GM19238 (cell line): ENCODE results near the gene TAOK2.
"Not testable (repeated sequence)": the region's sequence is repeated elsewhere in the genome, so short reads cannot be mapped to it uniquely, and the experiment has no call there.

ENCODE experiments used
- DNase-seq: peaks from one replicate; pipeline ENCODE4 v3.0.0; 2011; ENCODE audit warnings: low spot score; ENCODE audit not compliant: insufficient read length

TAOK2 gene

DNA sequence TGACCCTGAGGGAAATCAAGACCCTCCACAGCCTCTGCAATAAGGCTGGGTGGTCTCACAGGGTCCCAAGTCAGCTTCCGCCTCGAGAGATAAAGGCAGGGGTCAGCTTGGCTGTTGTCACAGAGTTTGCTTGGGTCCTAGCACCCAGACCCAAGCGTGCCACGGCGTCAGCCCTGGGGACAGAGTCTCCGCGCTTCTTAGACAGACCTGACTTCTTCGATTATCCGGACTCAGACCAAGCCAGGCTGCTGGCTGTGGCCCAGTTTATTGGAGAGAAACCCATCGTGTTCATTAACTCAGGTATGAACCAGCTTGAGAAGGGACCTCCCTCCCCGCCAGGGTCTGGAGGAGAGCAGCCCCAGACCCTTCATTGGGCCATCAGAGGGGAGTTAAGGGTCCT lies 49.9 kb downstream of the TAOK2 start:
- no peak for DNase-seq

DNA sequence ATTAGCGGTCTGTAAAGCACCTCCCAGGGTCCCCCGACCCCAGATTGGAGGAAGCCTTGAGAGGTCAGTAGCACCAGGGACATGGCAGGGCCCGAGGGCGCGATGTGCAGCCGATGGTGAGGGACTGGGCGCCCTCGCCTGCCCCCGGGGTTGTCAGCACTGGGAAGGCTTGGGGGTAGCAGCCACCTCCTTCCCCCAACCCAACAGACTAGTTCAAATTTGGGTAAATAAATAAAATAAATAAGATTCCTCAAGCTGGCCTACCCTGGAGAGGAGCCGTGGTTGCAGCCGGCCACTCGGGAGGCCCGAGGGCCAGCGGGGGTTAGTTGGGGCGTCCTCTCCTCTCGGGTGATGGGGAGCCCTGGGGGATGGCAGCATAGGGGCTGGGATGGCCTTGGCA lies 50.8 kb downstream of the TAOK2 start:
- no peak for DNase-seq

DNA sequence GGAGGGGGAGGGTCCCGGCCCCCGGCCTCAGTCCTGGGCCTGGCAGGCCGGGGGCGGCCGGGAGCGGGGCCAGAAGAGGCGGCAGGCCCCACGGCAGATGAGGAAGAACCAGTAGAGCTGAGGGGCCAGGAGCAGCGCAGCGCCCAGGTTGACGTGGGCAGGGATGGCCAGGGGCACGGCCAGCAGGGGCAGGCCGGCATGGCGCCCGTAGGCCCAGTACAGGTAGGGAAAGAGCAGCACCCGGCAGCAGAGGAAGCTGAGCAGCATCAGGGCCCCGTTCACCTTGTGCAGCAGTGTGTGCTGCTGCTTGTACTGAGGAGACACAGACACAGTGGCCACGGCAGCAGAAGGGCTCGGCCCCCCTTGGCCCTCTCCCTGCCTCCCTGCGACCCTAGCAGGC lies 51.5 kb downstream of the TAOK2 start:
- no peak for DNase-seq

DNA sequence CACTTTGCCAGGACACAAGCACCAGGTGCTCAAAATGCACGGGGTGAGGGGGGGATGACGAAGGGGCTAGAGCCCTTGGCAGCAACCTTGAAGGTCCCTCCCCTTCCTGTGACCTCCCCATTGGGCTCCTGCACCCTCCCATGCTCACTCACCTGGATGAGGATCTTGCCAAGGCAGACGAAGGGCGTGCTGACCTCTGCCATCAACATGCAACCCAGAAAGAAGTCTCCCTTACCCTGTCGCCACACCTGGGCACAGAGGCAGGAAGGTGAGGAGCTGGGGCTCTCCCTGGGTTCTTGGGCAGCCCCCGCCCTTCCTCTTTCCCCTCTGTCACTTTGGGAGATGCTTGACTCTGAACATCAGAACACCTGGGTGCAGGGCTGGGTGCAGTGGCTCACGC lies 51.9 kb downstream of the TAOK2 start:
- no peak for DNase-seq

DNA sequence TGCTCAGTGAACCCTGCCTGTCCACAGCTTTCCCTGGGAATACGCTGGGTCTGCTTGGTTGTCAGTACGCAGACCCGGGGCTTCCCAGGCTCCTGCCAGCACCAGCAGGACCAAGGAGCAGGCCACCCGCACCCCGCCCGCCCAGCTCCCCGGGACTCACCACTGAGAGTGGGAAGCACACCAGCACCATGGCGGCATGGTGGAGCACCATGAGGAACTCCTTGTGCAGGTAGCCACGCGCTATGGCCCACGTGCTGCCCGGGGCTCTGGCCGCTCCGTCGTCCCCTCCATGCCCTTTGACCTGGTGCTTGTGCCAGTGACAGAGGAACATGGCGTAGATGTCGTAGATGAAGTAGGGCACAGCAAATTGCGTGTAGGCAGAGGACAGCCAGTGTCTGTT lies 52.8 kb downstream of the TAOK2 start:
- DNase-seq: no peak

DNA sequence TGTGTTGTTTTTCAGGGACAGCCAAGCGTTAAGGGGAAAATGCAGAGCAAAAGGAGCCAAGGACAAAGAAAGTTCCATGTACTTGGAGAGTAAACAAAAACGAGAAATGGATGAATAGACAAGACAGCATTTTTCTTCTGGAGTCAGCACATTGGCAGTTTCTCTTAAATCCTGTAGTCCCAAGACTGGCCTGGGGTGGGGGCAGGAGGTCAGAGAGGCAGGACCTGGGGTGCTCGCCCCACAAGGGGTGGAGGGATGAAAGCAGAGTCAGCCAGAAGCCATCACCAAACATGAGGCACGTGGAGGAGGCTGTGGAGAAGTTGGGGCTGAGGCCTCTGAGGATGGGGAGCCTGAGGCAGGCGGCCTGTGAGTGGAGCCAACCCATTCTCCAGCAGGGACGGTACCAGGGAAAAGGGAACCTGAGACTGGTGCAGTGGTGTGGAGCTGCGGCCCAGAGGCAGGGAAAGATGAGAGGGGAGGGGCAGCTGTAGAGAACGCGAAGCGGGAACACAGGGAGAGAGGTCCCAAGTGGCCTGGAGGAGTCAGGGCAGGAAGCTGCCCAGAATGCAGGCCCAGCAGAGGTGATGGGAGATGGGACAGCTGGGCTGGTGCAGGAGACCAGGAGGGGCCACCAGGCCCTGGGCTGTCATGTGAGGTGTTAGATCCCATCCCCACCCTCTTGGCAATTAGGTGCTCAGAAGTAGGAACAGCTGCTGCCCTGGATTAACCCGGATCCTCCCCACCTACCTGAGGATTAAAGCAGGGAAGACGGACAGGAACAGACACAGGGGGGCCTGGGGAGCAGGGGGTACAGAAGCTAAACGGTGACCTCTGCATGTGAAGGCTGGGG lies 54.1 kb downstream of the TAOK2 start:
- no peak for DNase-seq

DNA sequence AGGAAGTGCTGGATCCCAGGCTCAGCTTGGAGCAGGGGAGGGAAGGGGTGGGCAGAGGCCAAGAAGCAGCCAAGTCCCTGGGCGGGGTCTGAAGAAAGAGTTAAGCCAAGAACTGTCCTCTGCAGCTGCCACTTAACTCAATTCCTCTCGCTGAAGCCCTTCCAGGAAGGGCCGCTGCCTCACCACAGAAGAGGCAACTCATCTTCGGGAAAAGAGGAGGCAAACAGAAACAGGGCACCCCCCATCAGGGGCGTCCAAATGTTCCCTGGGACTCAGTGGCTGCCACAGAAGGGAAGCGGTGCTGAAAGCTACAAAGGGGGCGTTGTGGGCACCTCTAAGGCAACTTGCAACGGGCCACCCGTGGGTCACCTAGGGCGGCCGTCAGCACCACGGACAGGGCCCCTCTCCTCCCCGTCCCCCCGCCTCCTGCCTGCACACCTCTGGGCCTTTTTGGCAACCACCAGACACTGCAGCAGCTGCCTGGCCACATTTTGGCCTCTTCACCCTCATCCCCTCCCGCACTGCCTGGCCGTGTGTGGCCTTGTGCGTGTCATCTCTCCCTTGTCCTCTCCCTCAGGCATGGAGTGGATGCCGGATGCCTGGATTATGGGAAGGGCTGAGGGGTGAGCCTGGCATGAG lies 54.9 kb downstream of the TAOK2 start:
- DNase-seq: no peak

DNA sequence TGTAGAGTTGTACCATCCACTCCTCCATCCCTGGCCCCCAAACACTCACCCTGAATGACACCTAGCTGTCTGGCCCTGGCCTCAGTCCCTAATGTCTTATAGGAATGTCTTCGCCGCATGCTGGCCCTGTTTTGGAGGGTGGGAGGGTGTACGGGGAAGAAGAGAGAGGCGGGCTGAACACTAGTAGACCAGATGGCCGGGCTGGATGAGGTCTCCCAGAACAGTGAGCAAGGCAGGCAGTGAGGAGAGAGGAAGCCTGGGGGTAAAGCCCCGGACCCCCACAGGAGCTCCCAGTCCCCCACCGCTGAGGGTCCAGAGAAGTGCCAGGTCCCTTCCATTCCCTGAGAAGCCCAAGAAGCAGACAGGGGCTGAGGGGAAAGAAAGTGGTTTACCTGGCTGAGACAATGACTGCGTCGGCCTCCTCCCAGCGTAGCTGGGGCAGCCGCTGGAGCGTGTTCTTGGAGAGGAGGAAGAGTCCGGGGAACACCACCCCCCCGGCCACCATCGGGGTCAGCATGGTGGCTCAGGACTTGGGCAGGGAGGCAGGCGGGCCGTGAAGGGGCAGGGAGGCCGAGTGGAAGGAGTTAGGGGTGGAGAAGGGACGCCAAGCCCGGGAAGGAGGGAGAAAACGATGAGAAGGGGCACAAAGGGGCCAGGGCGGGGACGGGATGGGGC lies 56.5 kb downstream of the TAOK2 start:
- DNase-seq: no peak

DNA sequence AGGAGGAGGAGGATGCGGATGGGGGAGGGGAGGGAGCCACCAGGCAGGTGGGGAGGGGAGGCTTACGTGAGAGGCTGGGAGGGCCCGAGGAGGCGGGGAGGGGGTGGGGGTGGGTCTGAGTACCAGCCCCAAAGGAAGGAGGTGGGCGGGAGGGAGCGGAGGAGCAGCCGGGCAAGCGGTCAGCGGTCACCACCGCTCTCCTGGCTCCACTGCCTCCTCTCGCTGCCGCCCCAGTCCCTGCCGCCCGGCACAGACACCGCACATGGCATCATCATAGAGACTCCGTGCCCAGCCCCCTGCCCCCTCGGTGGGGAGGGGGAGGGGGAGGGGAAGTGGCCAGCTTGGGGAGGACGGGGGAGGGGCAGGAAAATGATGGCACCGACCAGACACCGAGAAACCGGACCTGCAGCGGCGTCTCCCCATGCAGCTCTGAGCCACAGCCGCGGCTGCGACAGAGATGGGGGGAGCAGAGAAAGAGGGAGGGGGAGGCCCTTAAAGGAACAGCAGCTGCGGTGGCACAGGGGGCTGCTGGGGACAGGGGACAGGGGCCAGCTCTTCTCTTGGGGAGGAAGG lies 57.3 kb downstream of the TAOK2 start, which contains the start of gene TLCD3B:
TSS of gene TLCD3B (minus strand) at position 431 of the 573 bp plus-strand sequence. CDS start 744 bp downstream, outside the sequence.
- DNase-seq: no peak

DNA sequence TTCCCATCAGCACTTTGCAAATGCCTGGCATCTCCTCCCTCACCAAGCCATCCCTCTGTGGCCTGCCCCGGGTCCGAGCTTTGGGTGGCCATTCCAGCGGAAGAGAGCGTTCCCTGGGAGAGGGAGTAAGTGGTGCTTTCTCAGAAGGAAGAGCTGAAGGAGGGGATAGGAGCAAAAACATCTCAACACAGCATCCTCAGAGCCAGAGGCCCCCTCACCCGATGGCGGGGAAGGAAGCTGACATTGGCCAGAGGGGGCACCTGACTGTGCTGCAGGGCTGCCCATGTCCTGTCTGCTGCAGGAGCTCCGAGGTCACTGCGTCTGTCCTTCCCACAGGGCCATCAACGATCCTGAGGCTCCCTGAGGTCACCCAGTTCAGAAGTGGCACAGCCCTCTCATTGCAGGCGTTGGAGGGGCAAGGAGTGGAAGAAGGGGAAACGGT lies 57.8 kb downstream of the TAOK2 start:
- DNase-seq: no peak

DNA sequence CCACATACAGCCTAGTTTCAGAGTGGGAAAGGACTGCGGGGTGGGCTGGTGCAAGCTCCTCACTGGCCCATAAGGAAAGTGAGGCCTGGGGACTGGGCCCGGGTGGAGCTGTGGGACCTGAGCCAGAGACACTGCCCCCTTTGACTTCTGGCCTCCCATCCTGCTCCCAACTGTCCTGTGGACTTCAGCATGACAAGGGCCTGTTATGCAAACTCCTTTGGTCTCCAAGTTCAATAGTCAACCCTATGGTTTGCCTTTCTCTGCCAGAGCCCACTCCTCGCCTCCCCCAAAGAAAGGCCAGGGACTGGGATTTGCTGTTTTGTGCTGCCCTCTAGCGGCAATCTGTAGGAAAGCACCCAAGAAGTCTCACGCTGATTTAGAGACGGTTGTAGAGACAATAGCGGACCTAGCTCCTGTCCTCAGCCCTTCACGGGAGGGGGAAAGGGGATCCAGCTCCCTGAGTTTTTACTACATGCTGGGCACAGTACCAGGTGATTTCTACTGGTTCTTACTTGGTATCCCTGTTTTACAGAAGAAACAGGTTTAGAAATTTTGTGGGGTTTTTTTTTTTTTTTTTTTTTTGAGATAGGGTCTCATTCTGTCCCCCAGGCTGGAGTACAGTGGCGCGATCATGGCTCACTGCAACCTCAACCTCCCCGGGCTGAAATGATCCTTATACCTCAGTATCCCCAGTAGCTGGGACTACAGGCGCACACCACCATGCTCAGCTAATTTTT lies 58.6 kb downstream of the TAOK2 start:
- DNase-seq: peak; percentile 59

DNA sequence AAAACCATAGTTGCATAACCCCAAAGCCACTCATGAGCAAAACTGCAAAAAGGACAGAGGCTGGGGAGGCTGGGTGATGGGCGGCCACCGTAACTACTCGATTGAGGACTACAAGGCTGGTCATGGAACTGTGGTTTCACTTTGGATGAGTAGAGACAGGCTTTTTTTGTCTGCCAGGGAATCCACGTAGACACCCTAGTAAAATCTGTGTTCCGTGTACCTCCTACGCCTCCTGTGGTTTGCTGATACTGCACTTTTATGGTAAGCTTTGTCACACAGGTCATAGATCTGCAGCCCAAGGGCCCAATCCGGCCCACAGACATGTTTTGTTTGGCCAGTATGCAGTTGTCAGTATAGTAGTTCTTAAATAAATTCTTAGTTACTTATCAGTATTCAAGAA lies 59.6 kb downstream of the TAOK2 start:
- DNase-seq: no peak

DNA sequence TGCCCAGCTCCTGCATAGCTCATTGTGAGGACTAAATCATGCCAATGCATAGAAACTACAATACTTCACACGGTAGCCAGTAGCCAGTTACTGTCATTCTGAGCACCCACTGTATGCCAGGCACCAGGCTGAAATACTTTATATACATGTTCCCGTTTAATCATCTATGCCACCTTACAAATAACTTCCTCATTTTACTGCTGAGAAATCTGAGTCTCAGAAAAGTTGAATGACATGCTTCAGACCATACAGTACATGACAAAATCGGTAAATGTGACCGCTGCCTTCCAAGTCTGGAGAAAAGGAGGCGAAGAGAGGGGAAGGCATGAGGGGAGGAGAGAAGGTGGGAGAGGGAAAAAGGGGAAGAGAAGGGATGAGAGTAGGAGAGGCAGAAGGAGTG lies 66.6 kb downstream of the TAOK2 start:
- DNase-seq: no peak

DNA sequence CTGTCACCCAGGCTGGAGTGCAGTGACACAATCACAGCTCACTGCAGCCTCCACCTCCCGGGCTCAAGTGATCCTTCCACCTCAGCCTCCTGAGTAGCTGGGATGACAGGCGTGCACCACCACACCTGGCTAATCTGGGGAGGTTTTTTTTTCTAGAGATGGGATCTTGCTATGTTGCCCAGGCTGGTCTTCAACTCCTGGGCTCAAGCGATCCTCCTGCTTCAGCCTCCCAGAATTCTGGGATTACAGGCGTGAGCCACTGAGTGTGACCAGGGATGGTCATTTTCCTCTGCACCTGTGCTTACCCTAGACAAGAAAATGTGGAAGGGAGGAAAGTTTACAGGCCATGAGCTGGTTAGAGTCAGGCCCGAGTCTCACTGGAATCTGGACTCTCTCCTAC lies 67.0 kb downstream of the TAOK2 start:
- not testable (repeated sequence) for DNase-seq

DNA sequence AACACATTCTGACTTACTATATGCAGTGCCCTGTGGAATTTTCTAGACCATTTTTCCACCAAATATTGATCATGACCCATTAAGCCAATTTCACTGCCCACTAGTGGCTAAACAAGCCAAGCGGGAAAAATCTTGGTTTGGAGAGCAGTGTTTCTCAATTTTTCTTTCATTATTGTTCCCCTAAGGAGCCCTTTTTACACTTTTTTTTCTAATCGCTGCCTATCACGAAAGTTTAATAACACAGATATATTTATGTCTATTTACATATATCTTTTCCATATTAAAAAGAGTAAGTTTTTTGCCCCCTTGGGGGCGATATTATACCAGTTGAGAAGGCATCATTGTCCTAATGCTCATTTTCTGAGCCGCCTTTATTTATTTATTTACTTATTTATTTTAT lies 68.2 kb downstream of the TAOK2 start:
- DNase-seq: no peak
